GM18861 (cell line): ENCODE data around the gene PLA2G15.

Experiments used
- ATAC-seq: cut with Tn5 transposase; IDR thresholded peaks from one replicate; pipeline ENCODE4 v1.9.1; 2021; ENCODE audit not compliant: unreplicated experiment

Gene PLA2G15

DNA sequence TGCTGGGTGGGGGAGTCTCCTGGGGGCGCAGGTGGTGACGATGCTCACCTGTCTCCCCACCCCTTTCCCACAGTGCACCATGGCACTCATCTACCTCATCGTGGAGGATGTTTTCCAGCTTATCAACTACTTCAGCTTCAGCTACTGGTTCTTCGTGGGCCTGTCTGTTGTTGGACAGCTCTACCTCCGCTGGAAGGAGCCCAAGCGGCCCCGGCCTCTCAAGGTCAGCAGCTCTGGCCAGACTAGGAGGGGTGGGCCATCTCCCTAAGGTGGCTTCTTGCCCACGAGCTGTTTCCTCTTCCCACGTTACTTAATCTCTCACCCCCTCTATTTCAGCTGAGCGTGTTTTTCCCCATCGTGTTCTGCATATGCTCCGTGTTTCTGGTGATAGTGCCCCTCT is 51.1 kb downstream of the PLA2G15 start:
- no peak for ATAC-seq

- no peak for ATAC-seq
Observed at GRCh38 chr16:68296693-68297092, 51.5 kb downstream of the PLA2G15 start.

DNA sequence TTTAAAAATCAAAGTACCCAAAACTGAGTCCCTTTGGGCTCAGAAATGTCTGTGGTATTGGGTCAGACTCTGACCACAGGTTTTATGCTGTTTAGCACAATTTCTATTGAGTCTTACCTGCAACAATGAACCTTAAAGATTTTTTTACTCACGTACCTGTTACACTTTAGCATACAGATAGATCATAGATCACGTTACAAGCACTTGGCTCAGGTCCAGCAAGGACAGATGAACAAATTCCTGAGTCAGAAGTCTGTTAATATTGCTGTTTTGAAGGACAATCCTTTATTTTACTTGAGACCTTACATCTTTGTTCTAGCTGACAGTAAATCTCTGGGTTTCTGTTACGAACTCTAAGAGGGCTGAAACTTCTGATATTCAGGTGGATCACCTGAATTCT is 52.7 kb downstream of the PLA2G15 start:
- no peak for ATAC-seq

- ATAC-seq = no peak
Observed at GRCh38 chr16:68298312-68298711, 53.1 kb downstream of the PLA2G15 start.

GRCh38 chr16:68298907-68299561 is 53.9 kb downstream of the PLA2G15 start:
- no peak for ATAC-seq

- no peak for ATAC-seq
Observed at GRCh38 chr16:68299571-68300453, 54.6 kb downstream of the PLA2G15 start.

- no peak for ATAC-seq
Observed at GRCh38 chr16:68300734-68301459, 55.7 kb downstream of the PLA2G15 start.

DNA sequence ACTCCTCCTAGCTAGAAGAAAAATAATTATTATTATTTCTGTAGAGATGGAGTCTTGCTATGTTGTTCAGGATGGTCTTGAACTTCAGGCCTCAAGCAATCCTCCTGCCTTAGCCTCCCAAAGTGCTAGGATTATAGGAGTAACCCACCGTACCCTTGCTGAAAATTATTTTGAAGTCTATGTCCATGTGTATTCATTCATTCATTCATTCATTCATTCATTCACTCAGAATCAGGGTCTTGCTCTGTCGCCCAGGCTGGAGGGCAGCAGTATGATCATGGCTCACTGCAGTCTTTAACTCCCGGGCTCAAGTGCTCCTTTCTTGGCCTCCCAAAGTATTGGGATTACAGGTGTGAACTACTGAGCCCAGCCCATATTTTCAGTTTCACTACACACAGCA is 61.5 kb downstream of the PLA2G15 start:
- no peak for ATAC-seq

- no peak for ATAC-seq
Observed at GRCh38 chr16:68309799-68310198, 64.6 kb downstream of the PLA2G15 start.

DNA sequence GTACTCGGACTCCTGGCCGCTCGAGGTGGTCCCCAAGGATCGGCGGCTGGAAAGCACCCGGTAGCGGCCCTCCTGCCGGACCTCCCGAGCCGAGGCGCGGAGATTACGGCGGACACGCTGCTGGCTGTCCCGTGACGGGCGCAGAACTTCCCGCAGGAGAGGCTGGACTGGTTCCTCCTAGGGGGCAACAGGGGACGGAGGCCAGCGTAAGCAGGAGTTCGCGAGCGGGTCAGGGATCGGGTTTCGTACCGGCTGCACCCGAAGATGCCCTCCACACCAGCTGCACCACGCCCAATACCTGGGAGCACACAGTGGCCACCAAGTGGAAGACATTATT is 65.2 kb downstream of the PLA2G15 start:
- no peak for ATAC-seq
